ENCODE results near the gene PRPF39. TPM values are rescaled to one million over a fixed set of nuclear protein-coding genes. Genes with fewer than 3 reads are reported as not detected.

Gene PRPF39
- total RNA-seq, 2 donors from 2014 or later, result 30.3 to 47.1 TPM

- no peak for TF ChIP-seq POLR2AphosphoS5 (IDR thresholded peaks at IDR 0.05)
- TF ChIP-seq CTCF (IDR thresholded peaks at IDR 0.05), result no peak
- no peak for TF ChIP-seq POLR2A (IDR thresholded peaks at IDR 0.05)
- intact Hi-C loops (cut with DNase I), result no loop called here
- Histone ChIP-seq H3K36me3 (no peaks in the 10 kb centered on the region), H3K4me1 (replicated peaks) (no peaks in the 10 kb centered on the region), H3K27me3 (replicated peaks; ENCODE audit: insufficient read depth) (no peaks in the 10 kb centered on the region), H3K4me3 (no peak overlapping the region), H3K27ac (no peak overlapping the region), H3K9me3 (no peaks in the 10 kb centered on the region)
- WGBS, result 81% methylated on average over 2 of the region's 2 CpGs
- no peak for DNase-seq (ENCODE audit: low spot score)
Measured at GRCh38 chr14:45065956-45066355, 18.0 kb upstream of the PRPF39 start.

- Histone ChIP-seq H3K36me3 (no peaks in the 10 kb centered on the region), H3K27me3 (replicated peaks; ENCODE audit: insufficient read depth) (no peaks in the 10 kb centered on the region), H3K4me1 (replicated peaks) (no peaks in the 10 kb centered on the region), H3K27ac (no peak overlapping the region), H3K4me3 (no peak overlapping the region), H3K9me3 (no peaks in the 10 kb centered on the region)
- no peak for DNase-seq (ENCODE audit: low spot score)
- 97% methylated on average over 3 of the region's 3 CpGs for WGBS
- intact Hi-C loops (cut with DNase I), result no loop called here
- TF ChIP-seq POLR2A (IDR thresholded peaks at IDR 0.05), result no peak
- TF ChIP-seq CTCF (IDR thresholded peaks at IDR 0.05), result no peak
- no peak for TF ChIP-seq POLR2AphosphoS5 (IDR thresholded peaks at IDR 0.05)
Measured at GRCh38 chr14:45066667-45067066, 17.2 kb upstream of the PRPF39 start.

- H3K9me3 ChIP-seq, result no peaks in the 10 kb centered on the region
- H3K4me1 ChIP-seq (replicated peaks), result no peaks in the 10 kb centered on the region
- no peak overlapping the region for H3K27ac ChIP-seq
- no peak for DNase-seq (ENCODE audit: low spot score)
- H3K36me3 ChIP-seq, result no peaks in the 10 kb centered on the region
- H3K4me3 ChIP-seq, result no peak overlapping the region
- H3K27me3 ChIP-seq (replicated peaks; ENCODE audit: insufficient read depth), result no peaks in the 10 kb centered on the region
- no peak for TF ChIP-seq POLR2A (IDR thresholded peaks at IDR 0.05)
- TF ChIP-seq POLR2AphosphoS5 (IDR thresholded peaks at IDR 0.05), result no peak
- TF ChIP-seq CTCF (IDR thresholded peaks at IDR 0.05), result no peak
- intact Hi-C loops (cut with DNase I), result no loop called here
- WGBS, result 92% methylated on average over 3 of the region's 3 CpGs
Measured at GRCh38 chr14:45068396-45068795, 15.5 kb upstream of the PRPF39 start.

GRCh38 chr14:45070215-45070614, 13.7 kb upstream of the PRPF39 start:
- no peak for DNase-seq (ENCODE audit: low spot score)
- no peak overlapping the region for H3K27ac ChIP-seq
- no peaks in the 10 kb centered on the region for H3K36me3 ChIP-seq
- H3K4me1 ChIP-seq (replicated peaks), result no peaks in the 10 kb centered on the region
- H3K27me3 ChIP-seq (replicated peaks; ENCODE audit: insufficient read depth), result no peaks in the 10 kb centered on the region
- TF ChIP-seq POLR2AphosphoS5 (IDR thresholded peaks at IDR 0.05) (no peak), POLR2A (IDR thresholded peaks at IDR 0.05) (no peak), CTCF (IDR thresholded peaks at IDR 0.05) (no peak)
- intact Hi-C loops (cut with DNase I), result no loop called here
- no peak overlapping the region for H3K4me3 ChIP-seq
- 100% methylated on average over 1 of the region's 1 CpG for WGBS
- no peaks in the 10 kb centered on the region for H3K9me3 ChIP-seq

- no peak for DNase-seq (ENCODE audit: low spot score)
- Histone ChIP-seq H3K4me3 (no peak overlapping the region), H3K27ac (no peak overlapping the region), H3K36me3 (no peaks in the 10 kb centered on the region), H3K9me3 (no peaks in the 10 kb centered on the region), H3K27me3 (replicated peaks; ENCODE audit: insufficient read depth) (no peaks in the 10 kb centered on the region), H3K4me1 (replicated peaks) (no peaks in the 10 kb centered on the region)
- WGBS, result 94% methylated on average over 6 of the region's 6 CpGs
- intact Hi-C loops (cut with DNase I), result no loop called here
- TF ChIP-seq POLR2AphosphoS5 (IDR thresholded peaks at IDR 0.05), result no peak
- no peak for TF ChIP-seq CTCF (IDR thresholded peaks at IDR 0.05)
- no peak for TF ChIP-seq POLR2A (IDR thresholded peaks at IDR 0.05)
Measured at GRCh38 chr14:45072126-45072525, 11.8 kb upstream of the PRPF39 start.

Measured in prostate gland (tissue), 2 donors.